Measurements from ENCODE around the gene RGS16. TPM values are rescaled to one million over a fixed set of nuclear protein-coding genes. Genes with fewer than 3 reads are reported as not detected.

The RGS16 gene
- polyA plus RNA-seq, 5 donors, result 3.9 to 6.1 (median 5.5) TPM

DNA sequence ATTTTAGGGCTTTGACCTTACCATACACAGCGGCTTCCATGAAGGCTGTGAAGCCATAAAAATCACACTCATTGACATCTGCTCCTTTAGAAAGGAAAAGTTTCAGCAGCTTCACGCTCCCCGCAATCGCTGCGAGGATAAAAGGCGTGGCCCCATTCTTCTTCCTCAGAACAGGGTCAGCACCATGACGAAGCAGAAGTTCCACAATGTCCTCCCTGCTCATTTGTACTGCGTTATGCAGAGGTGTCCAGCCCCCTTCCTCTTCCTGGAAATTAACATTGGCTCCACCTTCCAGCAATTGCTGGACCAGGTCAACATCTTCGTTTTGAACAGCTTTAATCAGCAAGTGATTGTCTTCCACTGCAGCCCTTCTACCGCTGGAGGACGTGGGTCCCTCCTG is 17.8 kb downstream of the RGS16 start:
- no peak for DNase-seq

DNA sequence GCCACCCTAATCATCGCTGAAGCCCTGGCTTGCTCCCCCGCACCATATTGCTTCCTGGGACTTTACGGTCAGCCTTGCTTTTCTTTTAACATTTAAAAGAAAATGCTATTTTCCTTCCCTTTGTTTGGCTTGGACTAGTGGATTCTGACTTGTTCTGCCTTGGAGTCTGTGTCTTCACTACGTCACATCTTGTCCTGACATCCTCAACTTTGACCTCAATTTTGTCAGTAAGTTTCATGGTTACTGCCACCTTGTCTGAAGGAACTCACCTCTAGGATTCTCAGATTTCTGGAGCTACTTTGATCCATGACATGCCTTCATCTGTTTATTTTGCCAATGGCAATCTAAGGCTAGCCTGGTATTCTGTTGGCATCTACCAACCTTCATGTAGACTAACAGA is 19.4 kb downstream of the RGS16 start:
- no peak for DNase-seq

DNA sequence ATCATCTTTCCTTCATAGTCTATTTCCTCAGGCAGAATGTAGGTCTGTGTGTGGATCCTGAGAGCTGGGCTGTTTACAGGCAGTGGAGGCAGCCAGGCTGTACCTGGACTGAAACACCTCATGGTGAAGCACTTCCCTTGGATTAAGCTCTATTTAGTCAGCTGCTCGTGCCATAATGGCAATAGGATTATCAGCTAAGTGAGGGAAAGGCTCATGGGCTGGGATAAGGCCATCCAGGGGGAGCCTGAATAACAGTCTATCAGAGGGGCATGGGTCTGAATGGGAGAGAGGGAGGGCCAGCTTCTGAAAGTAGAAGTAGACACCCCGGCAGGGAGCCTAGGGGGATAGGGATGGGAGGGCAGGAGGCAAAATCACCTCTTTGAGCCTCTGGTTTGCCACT is 23.5 kb downstream of the RGS16 start:
- no peak for DNase-seq

DNA sequence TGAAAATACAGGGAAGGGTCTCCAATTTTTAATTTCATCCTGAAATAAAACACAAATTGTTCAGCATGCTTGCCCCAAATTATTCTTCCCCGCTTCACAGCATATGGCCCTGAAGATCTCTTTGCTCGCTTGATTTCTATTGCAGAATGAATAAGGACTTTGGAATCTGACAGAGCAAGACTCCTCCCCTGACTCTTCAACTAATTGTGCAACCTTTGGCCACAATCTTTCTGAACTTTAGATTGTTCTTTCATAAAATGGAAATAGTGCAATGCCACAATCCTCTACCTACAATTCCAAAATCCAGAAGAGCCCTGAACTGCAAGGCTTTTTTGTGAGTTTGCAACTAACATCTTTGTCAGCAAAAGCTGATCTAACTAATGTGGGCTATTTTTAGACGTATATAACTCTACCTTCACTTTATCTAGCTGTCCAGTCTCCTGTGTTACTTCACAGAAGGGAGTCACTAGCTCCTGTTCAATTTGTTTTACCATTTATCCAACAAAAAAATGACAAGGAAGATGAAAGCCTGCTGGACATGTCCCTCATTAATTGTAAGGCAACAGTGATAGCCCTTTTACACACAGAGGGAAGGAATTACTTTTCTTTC is 28.5 kb downstream of the RGS16 start:
- DNase-seq, result no peak

DNA sequence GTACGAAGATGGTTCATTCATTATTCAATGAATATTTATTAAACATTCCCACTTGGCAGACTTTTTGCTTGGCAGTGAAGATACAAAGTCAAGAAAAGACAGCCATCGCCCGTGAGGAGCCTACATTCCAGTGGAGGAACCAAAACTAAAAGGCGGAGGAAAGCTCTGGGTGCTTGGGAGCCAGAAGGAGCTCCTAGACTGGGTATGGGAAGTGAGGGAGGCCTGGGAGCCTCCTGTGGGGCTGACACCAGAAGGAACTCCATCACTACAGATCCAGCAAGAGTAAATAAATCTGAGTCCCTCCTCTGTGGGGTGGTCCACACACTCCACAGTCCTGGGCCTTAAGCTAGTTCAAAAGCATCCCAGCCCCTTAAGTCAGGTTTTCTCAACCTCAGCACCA is 30.0 kb downstream of the RGS16 start:
- no peak for DNase-seq

DNA sequence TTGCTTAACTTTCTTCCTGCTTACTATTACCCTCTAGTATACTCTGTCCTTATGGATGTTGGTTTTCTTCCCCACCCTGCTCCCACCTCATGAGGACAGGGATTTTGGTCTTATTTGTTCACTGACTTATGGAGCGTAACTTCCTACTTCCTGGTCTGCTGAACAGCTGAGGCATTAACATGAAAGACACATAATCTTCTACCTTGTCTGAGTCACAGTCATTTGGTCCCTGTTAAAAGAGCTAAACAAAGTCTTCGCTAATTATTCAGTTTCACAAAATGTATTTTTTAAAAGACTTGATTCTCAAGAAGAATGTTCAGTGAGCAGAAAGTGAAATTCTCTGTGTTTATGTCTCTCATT is 33.6 kb downstream of the RGS16 start:
- no peak for DNase-seq

DNA sequence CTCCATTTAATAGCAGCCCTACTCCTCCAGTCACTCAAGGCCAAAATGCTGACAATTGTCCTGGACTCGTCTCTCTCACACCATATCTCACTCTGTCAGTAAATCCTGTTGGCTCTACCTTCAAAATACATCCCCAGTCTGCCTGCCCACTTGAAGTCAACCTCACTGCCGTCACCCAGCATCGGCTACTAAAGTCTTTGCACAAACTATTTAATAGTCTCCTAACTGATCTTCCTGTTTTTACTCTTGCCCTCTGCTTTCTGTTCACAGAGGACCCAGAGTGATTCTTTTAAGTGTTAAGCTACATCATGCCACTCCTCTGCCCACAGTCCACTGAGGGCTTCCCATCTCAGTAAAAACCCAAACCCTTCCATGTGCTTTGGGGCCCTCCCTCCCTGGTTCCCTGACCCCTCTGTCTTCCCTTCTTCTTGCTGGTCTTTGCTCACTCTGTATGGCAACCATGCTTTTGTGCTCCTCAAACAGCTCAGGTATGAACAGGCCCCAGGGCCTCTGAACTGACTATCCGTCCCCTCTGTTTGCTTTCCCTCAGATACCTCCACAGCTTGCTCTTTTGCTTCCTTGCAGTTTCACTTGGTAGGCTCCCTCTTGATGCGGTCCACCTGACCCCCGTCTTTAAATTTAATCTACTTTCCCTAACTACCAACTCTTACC is 34.1 kb downstream of the RGS16 start:
- DNase-seq, result no peak

DNA sequence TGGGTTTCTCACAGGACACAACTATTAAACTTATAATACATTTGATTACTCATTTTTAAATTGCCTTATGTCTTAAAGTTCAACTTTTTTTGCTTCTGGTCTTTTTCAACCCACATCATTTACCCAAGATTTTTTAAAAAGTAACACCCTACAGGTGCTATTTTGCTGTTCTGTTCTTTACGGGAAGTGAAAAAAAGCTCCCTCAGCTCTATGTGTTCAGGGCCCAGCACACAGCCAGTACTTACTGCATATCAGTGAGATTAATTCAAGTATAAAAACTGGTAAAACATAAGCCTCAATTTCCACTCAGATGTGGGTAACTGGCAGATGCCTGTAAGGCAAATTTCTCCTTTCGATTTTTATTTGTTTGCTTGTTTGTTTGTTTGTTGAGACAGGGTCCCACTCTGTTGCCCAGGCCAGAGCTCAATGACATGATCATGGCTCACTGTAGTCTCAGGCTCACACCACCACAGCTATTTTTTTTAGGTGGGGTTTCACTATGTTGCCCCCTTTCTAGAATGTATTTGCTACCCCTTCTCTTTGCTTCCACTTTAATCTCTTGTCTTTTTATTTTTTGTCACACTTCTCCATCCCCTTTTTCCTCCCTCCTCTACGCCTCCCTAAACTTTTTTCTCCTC is 35.4 kb downstream of the RGS16 start:
- DNase-seq, result no peak

DNA sequence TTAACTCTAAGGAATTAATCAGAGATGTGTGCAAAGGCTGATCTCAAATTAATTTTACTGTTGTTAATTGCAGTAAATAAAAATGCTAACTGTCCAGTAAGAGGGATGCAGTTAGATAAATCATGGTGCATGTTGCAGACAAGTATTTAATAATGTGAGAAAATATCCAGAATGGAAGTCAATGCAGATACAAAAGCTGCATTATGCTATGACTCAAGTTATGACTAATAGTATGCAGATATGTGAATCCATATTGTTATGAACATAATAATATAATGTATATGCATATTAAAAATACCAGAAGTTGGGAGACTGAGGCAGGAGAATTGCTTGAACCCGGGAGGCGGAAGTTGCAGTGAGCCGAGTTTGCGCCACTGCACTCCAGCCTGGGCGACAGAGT is 36.6 kb downstream of the RGS16 start:
- DNase-seq, result no peak

- DNase-seq, result no peak
These were observed 38.7 kb downstream of the RGS16 start for GRCh38 chr1:182565537-182565936.

GRCh38 chr1:182564406-182565004 is 39.7 kb downstream of the RGS16 start:
- no peak for DNase-seq

DNA sequence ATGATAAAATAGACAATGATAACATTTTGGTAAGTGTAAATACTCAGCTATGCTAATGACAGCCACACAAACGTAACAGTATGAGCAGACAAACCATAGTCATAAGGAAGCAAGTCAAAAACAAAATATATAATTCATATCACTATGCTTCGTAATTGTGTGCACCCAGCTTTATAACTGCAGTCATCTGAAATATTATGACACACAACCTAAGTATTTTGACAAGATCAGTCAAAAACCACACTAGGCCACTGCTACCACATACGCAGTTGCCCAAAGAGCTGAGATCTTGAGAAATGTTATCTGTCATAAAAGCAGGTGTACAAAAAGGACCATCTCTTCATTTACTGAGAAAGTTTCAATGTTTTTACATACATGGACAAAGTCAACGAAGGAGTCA is 41.1 kb downstream of the RGS16 start:
- no peak for DNase-seq

DNA sequence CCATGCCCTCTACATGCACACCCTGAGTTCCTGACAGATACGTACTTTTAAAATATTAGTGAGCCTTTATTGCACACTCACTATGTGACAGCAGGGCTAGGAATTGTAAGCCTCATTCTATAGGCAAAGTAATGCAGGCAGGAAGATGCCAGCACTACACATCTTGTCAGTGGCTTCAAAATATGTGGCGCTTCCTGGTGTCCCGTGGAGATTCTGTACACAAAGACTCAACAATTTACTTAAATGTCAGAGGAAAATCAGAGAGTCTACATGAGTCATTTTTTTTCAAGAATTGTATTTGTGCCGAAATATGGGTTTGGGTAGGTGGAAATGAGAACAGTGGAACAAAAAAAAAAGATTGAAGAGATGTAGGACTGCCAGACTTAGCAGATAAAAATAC is 42.7 kb downstream of the RGS16 start:
- no peak for DNase-seq

DNA sequence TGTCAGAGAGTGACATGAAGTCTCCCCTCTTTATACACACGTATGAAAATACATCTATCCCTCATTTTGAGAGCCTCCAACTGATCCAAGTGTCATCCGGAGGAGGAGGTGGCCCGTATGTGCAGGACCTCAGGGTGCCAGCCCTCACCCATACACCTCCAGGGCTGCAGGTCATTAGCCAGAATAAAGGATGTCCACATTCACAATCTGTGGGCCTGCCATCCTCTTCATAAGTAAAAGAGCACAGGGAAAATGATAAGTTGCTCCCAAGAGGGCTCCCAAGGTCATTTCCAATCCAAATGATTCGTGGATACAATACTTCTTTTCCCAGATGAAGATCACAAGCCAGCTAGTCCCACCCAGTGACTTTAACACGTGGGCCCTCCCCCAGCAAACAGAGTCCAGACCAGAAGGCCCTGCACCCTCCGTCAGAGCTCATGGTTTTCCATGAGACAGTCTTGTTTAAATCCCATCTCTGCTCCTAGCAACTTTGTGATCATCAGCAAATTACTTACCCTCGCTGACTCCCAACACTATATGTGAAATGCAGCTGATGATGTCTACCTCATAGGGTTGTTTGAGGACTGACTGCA is 43.7 kb downstream of the RGS16 start:
- no peak for DNase-seq

DNA sequence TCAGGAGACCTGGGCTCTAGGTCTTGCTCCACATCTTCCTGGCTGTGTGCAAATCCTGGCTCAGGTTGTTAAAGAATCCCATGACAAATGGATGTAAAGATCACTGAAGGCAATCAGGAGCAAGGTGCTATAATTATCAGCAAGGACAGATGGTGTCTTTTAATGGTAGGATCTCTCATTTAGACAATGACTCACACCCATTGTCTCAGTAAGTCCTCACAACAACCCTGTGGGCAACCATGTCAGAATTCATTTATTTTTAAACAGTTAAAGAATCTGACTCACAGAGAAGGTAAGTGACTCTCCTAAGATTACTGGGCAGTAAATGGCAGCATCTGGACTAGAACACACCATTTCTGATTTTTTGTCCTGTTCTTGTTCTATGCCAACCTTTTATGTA is 47.9 kb downstream of the RGS16 start:
- DNase-seq, result no peak

DNA sequence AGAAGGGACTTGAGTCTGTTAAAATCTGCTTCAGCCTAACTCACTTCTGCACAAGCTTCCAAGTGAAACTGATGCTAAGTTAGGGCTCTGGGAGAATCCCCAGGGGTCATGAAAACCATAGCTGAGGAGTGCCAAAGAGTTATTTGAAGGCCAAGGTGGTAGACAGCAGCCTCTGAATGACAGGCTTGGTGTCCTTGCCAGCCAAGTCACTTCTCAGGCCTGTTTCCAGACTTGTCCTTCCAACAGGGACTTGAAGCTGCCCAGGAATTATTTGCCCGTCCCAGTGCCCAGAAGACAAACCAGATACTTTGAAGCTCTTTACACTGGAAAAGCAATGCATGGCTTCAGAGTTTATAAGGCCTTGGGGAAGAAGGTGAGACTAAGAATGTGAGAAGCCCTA is 48.7 kb downstream of the RGS16 start:
- DNase-seq, result no peak

GRCh38 chr1:182552527-182552926 is 51.7 kb downstream of the RGS16 start:
- DNase-seq, result no peak

- no peak for DNase-seq
These were observed 54.4 kb downstream of the RGS16 start for GRCh38 chr1:182549811-182550210.

DNA sequence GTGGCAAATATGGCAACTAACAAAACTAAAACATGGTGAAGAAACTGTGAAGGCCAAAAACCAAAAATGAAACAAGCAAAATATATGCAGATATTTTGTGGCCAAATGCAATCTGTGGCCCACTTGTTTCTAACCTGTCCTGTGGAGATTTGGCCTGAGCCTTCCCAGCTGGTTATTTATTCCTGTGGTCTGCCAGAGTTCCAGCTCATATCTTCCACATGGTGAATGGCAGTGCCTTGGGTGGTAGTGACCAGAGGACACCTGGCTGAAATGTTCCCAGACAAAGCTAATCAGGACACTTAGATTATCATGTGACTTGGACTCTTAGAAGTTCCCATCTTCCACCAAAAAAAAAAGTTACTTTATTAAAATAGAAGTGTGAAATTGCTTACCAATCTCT is 54.8 kb downstream of the RGS16 start:
- DNase-seq, result no peak
